Neural cell (in vitro differentiated cells): ENCODE results near the gene USP17L12. TPM values are rescaled to one million over a fixed set of nuclear protein-coding genes. Genes with fewer than 3 reads are reported as not detected.
"Not testable (repeated sequence)": the region's sequence is repeated elsewhere in the genome, so short reads cannot be mapped to it uniquely, and the experiment has no call there.

Experiments used
- H2AFZ ChIP-seq: fragments of 200-600, 300-800 bp; sonication (generic), shearing (Covaris generic); 2 replicates; pipeline ENCODE4 v1.6.0; 2014; ENCODE audit warnings: low read depth, mild to moderate bottlenecking, antibody characterized with exemption, low read length, moderate library complexity
- H3F3A ChIP-seq: fragments of 200-600 bp; shearing (Covaris generic); 2 replicates; pipeline ENCODE4 v1.6.1; 2016; ENCODE audit warnings: mild to moderate bottlenecking, moderate library complexity, mixed read lengths, antibody characterized with exemption, low read length; ENCODE audit not compliant: insufficient read depth, poor library complexity, severe bottlenecking
- H3K27ac ChIP-seq: fragments of 200-600, 300-800 bp; sonication (generic), shearing (Covaris generic); 2 replicates; pipeline ENCODE4 v1.5.1; 2014; ENCODE audit warnings: mild to moderate bottlenecking, low read length, moderate library complexity
- H3K27me3 ChIP-seq: fragments of 300-800, 200-600 bp; sonication (generic), shearing (Covaris generic); 2 replicates; pipeline ENCODE4 v1.6.0; 2014; ENCODE audit warnings: mild to moderate bottlenecking, low read depth, low read length, moderate library complexity; ENCODE audit not compliant: insufficient read depth
- H3K36me3 ChIP-seq: fragments of 300-800, 200-600 bp; sonication (generic), shearing (Covaris generic); 2 replicates; pipeline ENCODE4 v1.5.1; 2014; ENCODE audit warnings: mild to moderate bottlenecking, antibody characterized with exemption, low read length, moderate library complexity; ENCODE audit not compliant: insufficient read depth
- H3K4me2 ChIP-seq: fragments of 300-800, 200-600 bp; sonication (generic), shearing (Covaris generic); 2 replicates; pipeline ENCODE4 v1.6.0; 2014; ENCODE audit warnings: mild to moderate bottlenecking, low read length
- H3K4me3 ChIP-seq: fragments of 300-800, 200-600 bp; sonication (generic), shearing (Covaris generic); 2 replicates; pipeline ENCODE4 v1.5.1; 2014; ENCODE audit warnings: mild to moderate bottlenecking, low read length, moderate library complexity
- H3K79me2 ChIP-seq: fragments of 200-600 bp; shearing (Covaris generic); replicated peaks from 2 replicates; pipeline ENCODE4 v1.6.0; 2014; ENCODE audit warnings: mild to moderate bottlenecking, low read length, moderate library complexity; ENCODE audit not compliant: insufficient read depth
- H3K9ac ChIP-seq: fragments of 300-800, 200-600 bp; sonication (generic), shearing (Covaris generic); 2 replicates; pipeline ENCODE4 v1.6.1; 2016; ENCODE audit warnings: mild to moderate bottlenecking, low read length, mixed read lengths
- H3K9me2 ChIP-seq: fragments of 200-600 bp; shearing (Covaris generic); 2 replicates; pipeline ENCODE4 v1.6.1; 2016; ENCODE audit warnings: mild to moderate bottlenecking, low read length, mixed read lengths; ENCODE audit not compliant: insufficient read depth
- H3K9me3 ChIP-seq: fragments of 200-600, 300-800 bp; sonication (generic), shearing (Covaris generic); 2 replicates; pipeline ENCODE4 v1.6.1; 2016; ENCODE audit warnings: mild to moderate bottlenecking, mixed run types, low read length, moderate library complexity, mixed read lengths
- H4K20me1 ChIP-seq: fragments of 200-600 bp; shearing (Covaris generic); 2 replicates; pipeline ENCODE4 v1.6.1; 2016; ENCODE audit warnings: mild to moderate bottlenecking, mixed run types; ENCODE audit not compliant: insufficient read depth
- polyA minus RNA-seq: library from RNA; depleted of rRNA, polyadenylated mRNA; stranded (reverse); fragments of >200 nt; gene quantifications from 2 replicates; pipeline ENCODE4 v1.2.3, GENCODE V29; 2014
- polyA plus RNA-seq: library from polyadenylated mRNA; depleted of rRNA; stranded (reverse); fragments of >200 nt; gene quantifications from 2 replicates; pipeline ENCODE4 v1.2.3, GENCODE V29; 2014

The USP17L12 gene
- polyA plus RNA-seq (not detected in 2 replicates), polyA minus RNA-seq (not detected in 2 replicates)

GRCh38 chr4:9219852-9220251 is at the start of gene USP17L12:
Gene USP17L12, plus strand, starts transcription at chr4:9220152. Its CDS starts 0 bp downstream, at chr4:9220152.
- H3K4me2 ChIP-seq, H3K9ac ChIP-seq, H3K9me2 ChIP-seq, H3K9me3 ChIP-seq, H3K27ac ChIP-seq, H3K27me3 ChIP-seq, H2AFZ ChIP-seq, H3K79me2 ChIP-seq, H3F3A ChIP-seq, H3K36me3 ChIP-seq, H4K20me1 ChIP-seq, H3K4me3 ChIP-seq: not testable (repeated sequence)

- H3K27ac ChIP-seq, H3K4me3 ChIP-seq, H3K27me3 ChIP-seq, H3K9me2 ChIP-seq, H3K4me2 ChIP-seq, H3K36me3 ChIP-seq, H2AFZ ChIP-seq, H3K9ac ChIP-seq, H3K9me3 ChIP-seq, H4K20me1 ChIP-seq, H3F3A ChIP-seq, H3K79me2 ChIP-seq: not testable (repeated sequence)
Observed at GRCh38 chr4:9210357-9210756, 9.6 kb upstream of the USP17L12 start, which contains the start of gene USP17L10. Gene USP17L10, plus strand, starts transcription at chr4:9210657. Its CDS starts 0 bp downstream, at chr4:9210657.

GRCh38 chr4:9214701-9215100 is 5.3 kb upstream of the USP17L12 start:
- H3F3A ChIP-seq, H3K36me3 ChIP-seq, H3K9ac ChIP-seq: not testable (repeated sequence)

GRCh38 chr4:9215105-9215504 is 4.8 kb upstream of the USP17L12 start, which contains the start of gene USP17L11:
Gene USP17L11, plus strand, starts transcription at chr4:9215405. Its CDS starts 0 bp downstream, at chr4:9215405.
- H3K79me2 ChIP-seq, H3K9me3 ChIP-seq, H2AFZ ChIP-seq, H3F3A ChIP-seq, H3K9me2 ChIP-seq, H3K36me3 ChIP-seq, H4K20me1 ChIP-seq, H3K27me3 ChIP-seq, H3K4me3 ChIP-seq, H3K27ac ChIP-seq, H3K9ac ChIP-seq, H3K4me2 ChIP-seq: not testable (repeated sequence)

More at GRCh38 chr4:9214701-9215100, 5.3 kb upstream of the USP17L12 start:
- not testable (repeated sequence) for H3K79me2 ChIP-seq, H4K20me1 ChIP-seq, H3K27me3 ChIP-seq, H3K9me3 ChIP-seq, H2AFZ ChIP-seq, H3K9me2 ChIP-seq, H3K4me3 ChIP-seq, H3K4me2 ChIP-seq, H3K27ac ChIP-seq

DNA sequence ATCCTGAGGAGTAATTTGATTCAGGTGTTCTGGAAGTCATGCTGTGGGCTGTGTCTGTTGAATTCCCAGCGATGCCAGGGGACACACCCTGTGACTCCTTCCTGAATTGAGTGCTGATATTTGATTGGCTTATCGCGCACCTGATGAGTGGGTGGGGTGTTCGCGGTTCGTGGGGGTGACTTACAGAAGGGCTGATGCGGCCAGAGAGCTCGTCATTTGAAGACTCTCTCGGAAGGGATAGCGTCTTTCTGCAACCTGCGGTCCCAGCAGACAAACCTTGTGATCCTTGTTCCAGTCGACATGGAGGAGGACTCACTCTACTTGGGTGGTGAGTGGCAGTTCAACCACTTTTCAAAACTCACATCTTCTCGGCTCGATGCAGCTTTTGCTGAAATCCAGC is 4.6 kb downstream of the USP17L12 start, which contains the start of gene USP17L13:
USP17L13 (plus strand) TSS at position 301 of the 400 bp plus-strand sequence; CDS start at position 301, 0 bp downstream.
- not testable (repeated sequence) for H3K9me2 ChIP-seq, H3K36me3 ChIP-seq, H3K9ac ChIP-seq, H4K20me1 ChIP-seq, H2AFZ ChIP-seq, H3K79me2 ChIP-seq, H3K4me3 ChIP-seq, H3F3A ChIP-seq, H3K9me3 ChIP-seq, H3K4me2 ChIP-seq, H3K27ac ChIP-seq, H3K27me3 ChIP-seq

DNA sequence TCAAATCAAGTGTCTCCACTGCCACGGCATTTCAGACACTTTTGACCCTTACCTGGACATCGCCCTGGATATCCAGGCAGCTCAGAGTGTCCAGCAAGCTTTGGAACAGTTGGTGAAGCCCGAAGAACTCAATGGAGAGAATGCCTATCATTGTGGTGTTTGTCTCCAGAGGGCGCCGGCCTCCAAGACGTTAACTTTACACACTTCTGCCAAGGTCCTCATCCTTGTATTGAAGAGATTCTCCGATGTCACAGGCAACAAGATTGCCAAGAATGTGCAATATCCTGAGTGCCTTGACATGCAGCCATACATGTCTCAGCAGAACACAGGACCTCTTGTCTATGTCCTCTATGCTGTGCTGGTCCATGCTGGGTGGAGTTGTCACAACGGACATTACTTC is 10.3 kb downstream of the USP17L12 start:
- not testable (repeated sequence) for H3F3A ChIP-seq, H3K9ac ChIP-seq, H3K27me3 ChIP-seq, H3K79me2 ChIP-seq, H3K9me2 ChIP-seq, H4K20me1 ChIP-seq, H3K4me3 ChIP-seq, H2AFZ ChIP-seq, H3K36me3 ChIP-seq, H3K9me3 ChIP-seq, H3K27ac ChIP-seq, H3K4me2 ChIP-seq

GRCh38 chr4:9234085-9234484 is 14.1 kb downstream of the USP17L12 start, which contains the start of gene USP17L15:
Gene USP17L15, plus strand, starts transcription at chr4:9234385. Its CDS starts 0 bp downstream, at chr4:9234385.
- H3K27me3 ChIP-seq, H3K36me3 ChIP-seq, H3F3A ChIP-seq, H3K27ac ChIP-seq, H3K4me2 ChIP-seq, H3K9ac ChIP-seq, H3K4me3 ChIP-seq, H2AFZ ChIP-seq, H3K9me2 ChIP-seq, H3K9me3 ChIP-seq, H4K20me1 ChIP-seq, H3K79me2 ChIP-seq: not testable (repeated sequence)

GRCh38 chr4:9238461-9238860 is 18.5 kb downstream of the USP17L12 start:
- not testable (repeated sequence) for H3K9me3 ChIP-seq, H3K4me2 ChIP-seq, H3K27ac ChIP-seq, H3K4me3 ChIP-seq, H3K9ac ChIP-seq, H2AFZ ChIP-seq, H4K20me1 ChIP-seq, H3K9me2 ChIP-seq, H3K79me2 ChIP-seq, H3K36me3 ChIP-seq, H3F3A ChIP-seq, H3K27me3 ChIP-seq
